Measurements from ENCODE around the gene VSTM4. TPM values are rescaled to one million over a fixed set of nuclear protein-coding genes. Genes with fewer than 3 reads are reported as not detected.

The VSTM4 gene
- total and polyA plus RNA-seq, 2 of the 4 experiments (the other 2 are of a cell fraction), result 2.4 to 2.9 TPM

GRCh38 chr10:49119746-49120145 is 4.4 kb upstream of the VSTM4 start:
- Histone ChIP-seq H3K36me3 (ENCODE audit: control insufficient read depth, insufficient read depth, low read length) (no peaks in the 10 kb centered on the region), H3K4me2 (ENCODE audit: low read depth, low read length) (no peak overlapping the region), H3K27me3 (ENCODE audit: control insufficient read depth, insufficient read depth, low read length) (peaks cover 6% of the 10 kb centered on the region), H2AFZ (replicated peaks; ENCODE audit: low read length, poor library complexity) (no peak overlapping the region), H2BK5ac (ENCODE audit: low read depth, low read length, poor library complexity, severe bottlenecking) (no peak overlapping the region), H4K91ac (ENCODE audit: insufficient read depth, low read depth, low read length) (no peak overlapping the region), H2AK5ac (ENCODE audit: low read depth, low read length) (no peak overlapping the region), H2BK15ac (ENCODE audit: low read depth, low read length) (no peak overlapping the region), H2AK9ac (replicated peaks; ENCODE audit: low read depth, low read length, poor library complexity) (no peak overlapping the region), H3K4me3 (ENCODE audit: insufficient read depth, low read depth, low read length) (no peak overlapping the region), H3K9me1 (ENCODE audit: insufficient read depth, low read length) (no peaks in the 10 kb centered on the region), H3K14ac (replicated peaks; ENCODE audit: low read depth, low read length) (no peak overlapping the region), H3K9me3 (ENCODE audit: control insufficient read depth, insufficient read depth, low read length) (no peaks in the 10 kb centered on the region; the same call in 1 of the 2 replicates), H2BK120ac (ENCODE audit: low read depth, low read length) (no peak overlapping the region), H4K8ac (ENCODE audit: low read depth in 2 of 2, low read length in 2 of 2) (no peak overlapping the region), H3K4ac (ENCODE audit: low read depth, low read length) (no peak overlapping the region), H3K9ac (ENCODE audit: low read depth, low read length) (no peak overlapping the region), H3K27ac (ENCODE audit: insufficient read depth, low read length) (no peak overlapping the region), H2BK20ac (ENCODE audit: low read depth, low read length) (no peak overlapping the region), H3K4me1 (ENCODE audit: control insufficient read depth, insufficient read depth, low read length) (peaks cover 2% of the 10 kb centered on the region; the same call in 1 of the 2 replicates), H3K79me1 (ENCODE audit: low read depth in 1 of 2, low read length in 2 of 2) (peaks cover 0 to 3% of the 10 kb centered on the region in 2 experiments; a peak in 3 of 4 replicates), H3K18ac (ENCODE audit: low read depth, low read length) (no peak overlapping the region), H3K23ac (ENCODE audit: low read depth, low read length) (no peak overlapping the region), H4K5ac (ENCODE audit: low read depth, low read length) (no peak overlapping the region), H3K56ac (ENCODE audit: extremely low read depth, insufficient read depth, low read length) (no peak overlapping the region), H4K20me1 (ENCODE audit: insufficient read depth, low read length) (0 out of 2 replicates have a peak, but pooled peaks cover 2% of the 10 kb centered on the region)
- ATAC-seq (ENCODE audit: low read depth) (no peak), DNase-seq (peak; percentile 54)
- no TSS peak for BruUV-seq (replicated peaks)
- WGBS, 2 experiments (ENCODE audit: extremely low coverage in 2 of 2, insufficient read length in 1 of 2), result no CpG with 5 or more reads among the region's 3 CpGs
- in situ Hi-C loops (cut with MboI; ENCODE audit: low sequenced_read_pairs) (no loop called here), dilution Hi-C loops (cut with HindIII; ENCODE audit: low sequenced_read_pairs, unreplicated experiment) (no loop called here), intact Hi-C loops (cut with micrococcal nuclease) (loop anchor here (10.0 kb wide), 1 partner anchor 175 kb away; the partner anchor contains the start of gene C10orf71)
- CTCF ChIA-PET, result interaction anchor here (0.6 to 1.1 kb wide), 4 partner anchors 19 to 144 kb away, joined by 3 read pairs; no protein-coding TSS in a partner anchor
- POLR2A ChIA-PET (ENCODE audit: unreplicated experiment), result no interaction called here
- TF ChIP-seq USF2 (IDR thresholded peaks at IDR 0.05; ENCODE audit: low read depth, low read length), result no peak
